Measurements from ENCODE around the gene MATN3.

- TF ChIP-seq, protein P1, sequence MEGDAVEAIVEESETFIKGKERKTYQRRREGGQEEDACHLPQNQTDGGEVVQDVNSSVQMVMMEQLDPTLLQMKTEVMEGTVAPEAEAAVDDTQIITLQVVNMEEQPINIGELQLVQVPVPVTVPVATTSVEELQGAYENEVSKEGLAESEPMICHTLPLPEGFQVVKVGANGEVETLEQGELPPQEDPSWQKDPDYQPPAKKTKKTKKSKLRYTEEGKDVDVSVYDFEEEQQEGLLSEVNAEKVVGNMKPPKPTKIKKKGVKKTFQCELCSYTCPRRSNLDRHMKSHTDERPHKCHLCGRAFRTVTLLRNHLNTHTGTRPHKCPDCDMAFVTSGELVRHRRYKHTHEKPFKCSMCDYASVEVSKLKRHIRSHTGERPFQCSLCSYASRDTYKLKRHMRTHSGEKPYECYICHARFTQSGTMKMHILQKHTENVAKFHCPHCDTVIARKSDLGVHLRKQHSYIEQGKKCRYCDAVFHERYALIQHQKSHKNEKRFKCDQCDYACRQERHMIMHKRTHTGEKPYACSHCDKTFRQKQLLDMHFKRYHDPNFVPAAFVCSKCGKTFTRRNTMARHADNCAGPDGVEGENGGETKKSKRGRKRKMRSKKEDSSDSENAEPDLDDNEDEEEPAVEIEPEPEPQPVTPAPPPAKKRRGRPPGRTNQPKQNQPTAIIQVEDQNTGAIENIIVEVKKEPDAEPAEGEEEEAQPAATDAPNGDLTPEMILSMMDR (IDR thresholded peaks at IDR 0.05) = no peak
- TF ChIP-seq POLR2A (IDR thresholded peaks at IDR 0.05) = no peak
These were observed 30.2 kb downstream of the MATN3 start for GRCh38 chr2:19982268-19982667.

All from heart left ventricle (tissue), 13 donors.